GM19324 (cell line): ENCODE measurements around the gene UROC1.
"Not testable (repeated sequence)": the region's sequence is repeated elsewhere in the genome, so short reads cannot be mapped to it uniquely, and the experiment has no call there.

Experiments
- ATAC-seq: cut with Tn5 transposase; IDR thresholded peaks from one replicate; pipeline ENCODE4 v1.9.1; 2021; ENCODE audit warnings: mild to moderate bottlenecking, moderate library complexity; ENCODE audit not compliant: unreplicated experiment, low FRiP score

Gene UROC1

GRCh38 chr3:126547721-126548120 lies 30.1 kb upstream of the UROC1 start:
- ATAC-seq = no peak

GRCh38 chr3:126546549-126547239 lies 29.1 kb upstream of the UROC1 start:
- no peak for ATAC-seq

GRCh38 chr3:126546013-126546412 lies 28.4 kb upstream of the UROC1 start:
- no peak for ATAC-seq

- ATAC-seq = no peak
Observed at GRCh38 chr3:126545544-126545943, 28.0 kb upstream of the UROC1 start.

- ATAC-seq = no peak
Observed at GRCh38 chr3:126544596-126545281, 27.2 kb upstream of the UROC1 start.

GRCh38 chr3:126543457-126544061 lies 26.0 kb upstream of the UROC1 start:
- ATAC-seq = no peak

GRCh38 chr3:126542340-126543241 lies 25.0 kb upstream of the UROC1 start:
- no peak for ATAC-seq

- ATAC-seq = no peak
Observed at GRCh38 chr3:126541628-126542339, 24.2 kb upstream of the UROC1 start.

- no peak for ATAC-seq
Observed at GRCh38 chr3:126540951-126541627, 23.5 kb upstream of the UROC1 start.

GRCh38 chr3:126540342-126540849 lies 22.8 kb upstream of the UROC1 start:
- no peak for ATAC-seq

- ATAC-seq = no peak
Observed at GRCh38 chr3:126539558-126540250, 22.1 kb upstream of the UROC1 start.

GRCh38 chr3:126538966-126539365 lies 21.4 kb upstream of the UROC1 start:
- ATAC-seq = no peak

- no peak for ATAC-seq
Observed at GRCh38 chr3:126538316-126538715, 20.7 kb upstream of the UROC1 start.

- no peak for ATAC-seq
Observed at GRCh38 chr3:126537730-126538281, 20.2 kb upstream of the UROC1 start.

- no peak for ATAC-seq
Observed at GRCh38 chr3:126537116-126537729, 19.6 kb upstream of the UROC1 start.

GRCh38 chr3:126536126-126536525 lies 18.6 kb upstream of the UROC1 start:
- ATAC-seq = no peak

GRCh38 chr3:126535636-126536035 lies 18.1 kb upstream of the UROC1 start:
- no peak for ATAC-seq

- not testable (repeated sequence) for ATAC-seq
Observed at GRCh38 chr3:126534716-126535115, 17.1 kb upstream of the UROC1 start.
